ENCODE results near the gene PLEKHG3.

The PLEKHG3 gene

GRCh38 chr14:64760146-64760755 is 56.0 kb downstream of the PLEKHG3 start:
- peak; percentile 76 for TF ChIP-seq CTCF (IDR thresholded peaks at IDR 0.05)
- Mint-ChIP-seq H3K9me3 (peaks cover 10% of the 10 kb centered on the region), H3K4me1 (peaks cover 88% of the 10 kb centered on the region), H3K27ac (no peak overlapping the region), H3K27me3 (ENCODE audit: low read depth, poor library complexity) (peaks cover 11% of the 10 kb centered on the region), H3K4me3 (no peak overlapping the region), H3K36me3 (ENCODE audit: low read depth) (no peaks in the 10 kb centered on the region)
- DNase-seq: peak; percentile 80

- H3K36me3 Mint-ChIP-seq (ENCODE audit: low read depth): no peaks in the 10 kb centered on the region
- peaks cover 11% of the 10 kb centered on the region for H3K27me3 Mint-ChIP-seq (ENCODE audit: low read depth, poor library complexity)
- no peak for TF ChIP-seq CTCF (IDR thresholded peaks at IDR 0.05)
- peaks cover 5% of the 10 kb centered on the region for H3K9me3 Mint-ChIP-seq
- DNase-seq: no peak
- H3K4me3 Mint-ChIP-seq: no peak overlapping the region
- H3K27ac Mint-ChIP-seq: no peak overlapping the region
- H3K4me1 Mint-ChIP-seq: peaks cover 88% of the 10 kb centered on the region
Measured at GRCh38 chr14:64760916-64761315, 56.7 kb downstream of the PLEKHG3 start.

- TF ChIP-seq CTCF (IDR thresholded peaks at IDR 0.05): no peak
- Mint-ChIP-seq H3K9me3 (peaks cover 1% of the 10 kb centered on the region), H3K4me3 (no peak overlapping the region), H3K4me1 (peaks cover 88% of the 10 kb centered on the region), H3K27me3 (ENCODE audit: low read depth, poor library complexity) (peaks cover 11% of the 10 kb centered on the region), H3K36me3 (ENCODE audit: low read depth) (no peaks in the 10 kb centered on the region), H3K27ac (no peak overlapping the region)
- no peak for DNase-seq
Measured at GRCh38 chr14:64761441-64762043, 57.3 kb downstream of the PLEKHG3 start.

GRCh38 chr14:64762044-64763034 is 58.1 kb downstream of the PLEKHG3 start:
- Mint-ChIP-seq H3K4me1 (peaks cover 90% of the 10 kb centered on the region), H3K9me3 (no peaks in the 10 kb centered on the region), H3K36me3 (ENCODE audit: low read depth) (no peaks in the 10 kb centered on the region), H3K4me3 (no peak overlapping the region), H3K27me3 (ENCODE audit: low read depth, poor library complexity) (peaks cover 11% of the 10 kb centered on the region), H3K27ac (peak overlapping the region; percentile 51)
- peak; percentile 43 for DNase-seq
- TF ChIP-seq CTCF (IDR thresholded peaks at IDR 0.05): no peak

- H3K36me3 Mint-ChIP-seq (ENCODE audit: low read depth): no peaks in the 10 kb centered on the region
- H3K27ac Mint-ChIP-seq: no peak overlapping the region
- H3K9me3 Mint-ChIP-seq: no peaks in the 10 kb centered on the region
- H3K4me1 Mint-ChIP-seq: peaks cover 84% of the 10 kb centered on the region
- H3K4me3 Mint-ChIP-seq: no peak overlapping the region
- TF ChIP-seq CTCF (IDR thresholded peaks at IDR 0.05): no peak
- no peak for DNase-seq
- H3K27me3 Mint-ChIP-seq (ENCODE audit: low read depth, poor library complexity): peaks cover 11% of the 10 kb centered on the region
Measured at GRCh38 chr14:64763085-64763782, 59.0 kb downstream of the PLEKHG3 start.
